Pancreas (tissue), 10 donors: ENCODE results near the gene SPAG16. TPM values are rescaled to one million over a fixed set of nuclear protein-coding genes. Genes with fewer than 3 reads are reported as not detected.

Experiments
- ATAC-seq, 4 donors: fragments of 200-7000 bp; cut with Tn5 transposase; one replicate each; pipeline versions ENCODE4 v1.8.0 to v1.9.1; 2020; ENCODE audit warnings: mild to moderate bottlenecking in 4 of 4, moderate library complexity in 4 of 4
- DNase-seq, 6 donors: peaks; one replicate each; pipeline ENCODE4 v3.0.0-alpha.2; 2020
- FAIRE-seq: peaks from 2 replicates; lab custom pipeline; 2012; peaks lifted over from hg19 to GRCh38; lab: Jason Lieb, UNC
- H3K27ac ChIP-seq, 4 donors: fragments of 200-600 bp; sonication (generic); 1 replicate in 3 of 4; 2 replicates in 1 of 4; pipeline versions ENCODE4 v1.5.0 to v1.8.0; 2020
- H3K27me3 ChIP-seq, 4 donors: fragments of 200-600 bp; one replicate each; pipeline ENCODE4 v1.8.0; 2021
- H3K36me3 ChIP-seq, 3 donors: fragments of 200-600 bp; sonication (generic) in 1 of 3; one replicate each; pipeline versions ENCODE4 v1.5.0 to v1.8.0; 2020 to 2021
- H3K4me1 ChIP-seq, 3 donors: fragments of 200-600 bp; one replicate each; pipeline ENCODE4 v1.8.0; 2021
- H3K4me3 ChIP-seq, 4 donors: fragments of 200-600 bp; sonication (generic) in 2 of 4; one replicate each; pipeline versions ENCODE4 v1.5.0 to v1.8.0; 2020 to 2021
- H3K9me3 ChIP-seq, 4 donors: fragments of 200-600 bp; one replicate each; pipeline ENCODE4 v1.8.0; 2021
- WGBS, 2 donors: extraction: QIAGEN DNeasy Blood & Tissue Kit; methylation state at CpG; one replicate each; pipeline ENCODE4 v1.1.7; 2013; 5-methylcytosine and 5-hydroxymethylcytosine counted together
- intact Hi-C, 3 donors: fragments of 100-400 bp; cut with DNase I; formaldehyde crosslinking; loops; one replicate each; pipeline versions ENCODE4 v1.11.1 to v1.14.2; 2022
- polyA plus RNA-seq, 2 donors: library from polyadenylated mRNA; stranded (reverse); fragments of 200-250 nt; gene quantifications; one replicate each; pipeline ENCODE4 v1.2.3, GENCODE V29; 2013
- total RNA-seq, 6 donors: library from RNA; stranded (reverse); fragmentation: NEBNext Ultra II Directional in 4 of 6; extraction: Animal tissue kit (Norgen Biotek cat#: 25700) in 4 of 6; gene quantifications; one replicate each; pipeline versions ENCODE4 v1.2.1 to v1.2.4, GENCODE V29; 2021 to 2023
- TF ChIP-seq, protein P1 (sequence below), 4 donors: fragments of 200-600 bp; sonication (generic) in 3 of 4; IDR thresholded peaks; one replicate each; pipeline versions ENCODE4 v1.5.0 to v1.8.0; 2021; ENCODE audit warnings: antibody characterized with exemption in 4 of 4
- donor health status: healthy with polysubstance abuse.
- donor health status: DM: no; HTN: no; CAD: no; lungs with moderate emphysema.
- donor health status: DM: no; HTN: no; CAD: no.
- donor health status: control.
- donor health status: control.
- donor health status: Bipolar disorder and iron deficiency.
- donor health status: DM: yes; HTN: yes; CAD: no.
- donor health status: DM: no; HTN: no; CAD: no.
- donor health status: DM: no; HTN: no; CAD: no.
- donor health status: DM: yes; HTN: yes; CAD: no.

The SPAG16 gene
- total and polyA plus RNA-seq, 8 donors: 9.7 to 25.7 (median 11.7) TPM

DNA sequence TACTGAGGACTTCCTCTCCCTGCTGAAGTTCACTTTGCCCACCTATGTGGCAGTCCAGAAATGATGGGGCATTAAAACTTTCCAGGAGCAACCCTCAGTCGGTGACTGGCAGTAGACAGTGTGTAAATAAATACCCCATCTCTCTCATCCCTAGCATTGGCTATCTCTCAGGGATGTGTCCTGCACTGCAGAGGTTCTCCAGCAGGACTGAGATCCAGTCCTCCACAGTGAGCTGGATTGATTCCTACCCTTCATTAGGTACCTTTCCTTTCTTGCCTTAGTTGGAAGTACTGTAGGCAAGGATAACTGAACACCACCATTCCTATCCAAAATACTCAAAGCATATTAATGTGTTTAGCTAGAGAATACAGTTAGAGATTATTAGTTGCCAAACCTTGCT, 441.8 kb downstream of the SPAG16 start:
- TF ChIP-seq, protein P1, sequence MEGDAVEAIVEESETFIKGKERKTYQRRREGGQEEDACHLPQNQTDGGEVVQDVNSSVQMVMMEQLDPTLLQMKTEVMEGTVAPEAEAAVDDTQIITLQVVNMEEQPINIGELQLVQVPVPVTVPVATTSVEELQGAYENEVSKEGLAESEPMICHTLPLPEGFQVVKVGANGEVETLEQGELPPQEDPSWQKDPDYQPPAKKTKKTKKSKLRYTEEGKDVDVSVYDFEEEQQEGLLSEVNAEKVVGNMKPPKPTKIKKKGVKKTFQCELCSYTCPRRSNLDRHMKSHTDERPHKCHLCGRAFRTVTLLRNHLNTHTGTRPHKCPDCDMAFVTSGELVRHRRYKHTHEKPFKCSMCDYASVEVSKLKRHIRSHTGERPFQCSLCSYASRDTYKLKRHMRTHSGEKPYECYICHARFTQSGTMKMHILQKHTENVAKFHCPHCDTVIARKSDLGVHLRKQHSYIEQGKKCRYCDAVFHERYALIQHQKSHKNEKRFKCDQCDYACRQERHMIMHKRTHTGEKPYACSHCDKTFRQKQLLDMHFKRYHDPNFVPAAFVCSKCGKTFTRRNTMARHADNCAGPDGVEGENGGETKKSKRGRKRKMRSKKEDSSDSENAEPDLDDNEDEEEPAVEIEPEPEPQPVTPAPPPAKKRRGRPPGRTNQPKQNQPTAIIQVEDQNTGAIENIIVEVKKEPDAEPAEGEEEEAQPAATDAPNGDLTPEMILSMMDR (IDR thresholded peaks at IDR 0.05): no peak
- DNase-seq (no peak), FAIRE-seq (no peak), ATAC-seq (no peak)
- intact Hi-C loops: no loop called here
- H3K4me3 ChIP-seq: no peak overlapping the region
- H3K4me1 ChIP-seq: no peaks in the 10 kb centered on the region
- no peaks in the 10 kb centered on the region for H3K36me3 ChIP-seq
- WGBS, 2 donors: 63 to 88% methylated on average over 1 of the region's 1 CpG
- no peaks in the 10 kb centered on the region for H3K9me3 ChIP-seq
- no peaks in the 10 kb centered on the region for H3K27me3 ChIP-seq
- H3K27ac ChIP-seq: no peak overlapping the region

DNA sequence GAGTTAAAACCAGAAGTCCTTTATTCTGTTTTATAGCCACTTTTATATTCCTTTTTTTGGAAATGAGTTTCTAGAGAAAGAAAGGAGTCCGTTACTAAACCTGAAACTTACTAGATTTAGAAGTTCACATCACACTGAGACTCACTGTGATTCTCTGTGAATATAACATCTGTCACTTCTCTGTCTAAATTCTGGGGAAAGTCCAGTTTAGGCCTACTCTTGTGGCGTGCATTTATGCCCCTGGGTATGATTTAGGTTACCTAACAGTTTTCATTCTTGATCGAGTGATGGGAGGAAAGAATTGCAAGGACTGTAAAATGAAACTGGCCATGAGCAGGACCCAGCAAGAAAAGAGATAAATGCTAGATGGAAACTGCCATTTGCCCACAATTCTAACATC, 449.6 kb downstream of the SPAG16 start:
- no peak for DNase-seq
- FAIRE-seq: no peak

DNA sequence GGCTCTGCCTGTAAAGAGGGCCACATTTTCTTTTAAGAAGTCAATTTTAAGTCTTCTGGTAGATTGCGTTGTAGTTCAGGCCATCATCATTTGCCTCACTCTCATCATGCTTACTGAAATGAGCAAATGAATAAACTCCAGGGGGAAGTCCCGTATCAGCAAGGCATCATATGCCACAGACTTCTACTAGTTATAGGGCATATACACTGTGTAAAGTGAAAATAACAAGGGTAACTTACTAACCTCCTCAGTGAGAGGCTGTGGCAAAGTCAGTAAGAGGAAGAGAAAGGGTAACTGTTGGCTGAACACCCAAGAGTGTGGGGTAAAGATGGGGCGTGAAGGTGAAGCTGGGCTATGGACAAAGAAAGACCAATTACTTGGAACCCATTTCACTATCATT, 456.2 kb downstream of the SPAG16 start:
- Histone ChIP-seq H3K4me1 (no peaks in the 10 kb centered on the region), H3K9me3 (no peaks in the 10 kb centered on the region), H3K27me3 (no peaks in the 10 kb centered on the region), H3K4me3 (no peak overlapping the region), H3K27ac (no peak overlapping the region), H3K36me3 (no peaks in the 10 kb centered on the region)
- intact Hi-C loops: no loop called here
- WGBS, 2 donors: 76 to 86% methylated on average over 3 of the region's 3 CpGs
- ATAC-seq (no peak), FAIRE-seq (no peak), DNase-seq (no peak)
- TF ChIP-seq, protein P1 (IDR thresholded peaks at IDR 0.05): no peak

More for the DNA sequence above, 449.6 kb downstream of the SPAG16 start:
- H3K27ac ChIP-seq: no peak overlapping the region
- H3K4me3 ChIP-seq: no peak overlapping the region
- 51 to 59% methylated on average over 3 of the region's 3 CpGs for WGBS, 2 donors
- intact Hi-C loops: no loop called here
- H3K27me3 ChIP-seq: no peaks in the 10 kb centered on the region
- H3K9me3 ChIP-seq: no peaks in the 10 kb centered on the region
- TF ChIP-seq, protein P1 (IDR thresholded peaks at IDR 0.05): no peak
- no peaks in the 10 kb centered on the region for H3K4me1 ChIP-seq
- ATAC-seq: no peak
- no peaks in the 10 kb centered on the region for H3K36me3 ChIP-seq

DNA sequence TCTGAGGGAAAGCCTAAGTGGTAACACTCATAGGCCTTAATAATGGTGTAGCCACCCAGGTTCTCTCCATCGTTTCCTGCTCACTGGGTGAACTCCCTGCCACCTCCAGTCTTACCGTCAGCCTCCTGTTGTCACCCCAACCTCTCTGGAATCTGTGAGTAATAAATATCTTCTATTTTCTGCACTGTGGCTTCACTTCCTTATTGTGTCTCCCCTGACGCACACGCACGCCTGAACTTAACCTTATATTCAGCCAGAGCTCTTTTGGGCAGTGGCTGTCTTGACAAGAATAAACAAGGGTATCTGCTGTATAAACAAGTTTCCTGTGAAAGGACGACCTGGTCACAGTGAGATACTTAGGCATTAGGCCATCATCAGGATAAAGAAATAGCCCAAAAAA, 467.2 kb downstream of the SPAG16 start:
- no peaks in the 10 kb centered on the region for H3K4me1 ChIP-seq
- no peaks in the 10 kb centered on the region for H3K36me3 ChIP-seq
- no peak overlapping the region for H3K4me3 ChIP-seq
- no peaks in the 10 kb centered on the region for H3K9me3 ChIP-seq
- DNase-seq: no peak
- ATAC-seq: no peak
- intact Hi-C loops: no loop called here
- H3K27me3 ChIP-seq: no peaks in the 10 kb centered on the region
- FAIRE-seq: no peak
- TF ChIP-seq, protein P1 (IDR thresholded peaks at IDR 0.05): no peak
- H3K27ac ChIP-seq: no peak overlapping the region
- 58 to 67% methylated on average over 6 of the region's 6 CpGs for WGBS, 2 donors

DNA sequence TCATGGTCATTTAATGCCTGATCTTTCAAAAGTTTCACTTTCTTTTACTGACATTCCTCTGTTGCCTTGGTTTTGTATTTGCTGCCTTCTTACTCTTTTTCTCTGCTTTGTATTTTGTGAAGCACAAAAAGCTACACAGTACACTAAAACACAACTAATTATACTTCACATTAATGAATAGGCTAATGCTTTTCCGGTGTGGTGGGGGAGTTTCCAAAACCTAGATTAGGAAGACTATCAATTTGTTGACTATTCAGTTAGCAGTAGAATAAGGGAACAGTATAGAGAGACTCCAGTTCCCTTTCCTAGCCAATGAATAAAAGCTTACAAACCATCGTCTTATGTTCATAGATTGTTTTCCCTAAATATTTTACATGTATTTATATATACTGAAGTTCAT, 468.3 kb downstream of the SPAG16 start:
- Histone ChIP-seq H3K36me3 (no peaks in the 10 kb centered on the region), H3K27me3 (no peaks in the 10 kb centered on the region), H3K9me3 (no peaks in the 10 kb centered on the region), H3K27ac (no peak overlapping the region), H3K4me3 (no peak overlapping the region), H3K4me1 (no peaks in the 10 kb centered on the region)
- WGBS, 2 donors: 70 to 84% methylated on average over 2 of the region's 2 CpGs
- FAIRE-seq: no peak
- no peak for DNase-seq
- intact Hi-C loops: no loop called here
- ATAC-seq: no peak
- TF ChIP-seq, protein P1 (IDR thresholded peaks at IDR 0.05): no peak
